B cell (primary cell): ENCODE measurements around the gene NMNAT2. TPM values are rescaled to one million over a fixed set of nuclear protein-coding genes. Genes with fewer than 3 reads are reported as not detected.

ENCODE experiments used
- ATAC-seq: fragments of 200-7000 bp; cut with Tn5 transposase; one replicate; pipeline ENCODE4 v1.10.0; 2021; ENCODE audit warnings: low read depth, mild to moderate bottlenecking, moderate number of reproducible peaks, moderate library complexity
- CTCF ChIA-PET: fragments of 350-600 bp; sonication (Branson Sonifier 250); formaldehyde crosslinking; loops from one replicate; lab custom pipeline; 2021; ENCODE audit warnings: antibody characterized with exemption, inconsistent platforms; lab: Charles Lee
- POLR2A ChIA-PET: fragments of 350-600 bp; sonication (Branson Sonifier 250); formaldehyde crosslinking; loops from one replicate; lab custom pipeline; 2021; ENCODE audit warnings: antibody characterized with exemption; lab: Charles Lee
- DNase-seq: peaks from one replicate; pipeline ENCODE4 v3.0.0; 2013
- H2AFZ ChIP-seq: 2 replicates; pipeline ENCODE4 v1.6.1; 2012; ENCODE audit warnings: mild to moderate bottlenecking, low read depth, low read length; ENCODE audit not compliant: insufficient read depth, poor library complexity, severe bottlenecking
- H3K27ac ChIP-seq, 2 donors: 1 replicate in 1 of 2; 2 replicates in 1 of 2; pipeline ENCODE4 v1.5.1; 2012 to 2013; ENCODE audit warnings: low read length in 2 of 2, mild to moderate bottlenecking in 2 of 2, moderate library complexity in 1 of 2
- H3K27me3 ChIP-seq, 4 experiments: fragments of 200-600 bp in 1 of 4; sonication (generic) in 1 of 4; replicated peaks in 1 of 4; 1 replicate in 2 of 4; 2 replicates in 2 of 4; pipeline versions ENCODE4 v1.6.1 to v1.7.0; 2013 to 2016; ENCODE audit warnings: low read length in 3 of 4, mild to moderate bottlenecking in 2 of 4, mixed read lengths in 1 of 4, moderate library complexity in 1 of 4; ENCODE audit not compliant: insufficient read depth in 4 of 4, control insufficient read depth in 3 of 4; ENCODE audit errors: control extremely low read depth in 1 of 4
- H3K36me3 ChIP-seq, 2 experiments: replicated peaks in 1 of 2; 1 replicate in 1 of 2; 2 replicates in 1 of 2; pipeline versions ENCODE4 v1.6.1 to v1.7.1; 2013; ENCODE audit warnings: low read length in 1 of 2; ENCODE audit not compliant: insufficient read depth in 2 of 2, control insufficient read depth in 1 of 2; ENCODE audit errors: control extremely low read depth in 1 of 2, extremely low read depth in 1 of 2
- H3K4me1 ChIP-seq, 2 donors: fragments of 200-600 bp in 1 of 2; sonication (generic) in 1 of 2; 1 replicate in 1 of 2; 2 replicates in 1 of 2; pipeline versions ENCODE4 v1.5.1 to v1.6.1; 2013 to 2017; ENCODE audit warnings: low read length in 2 of 2; ENCODE audit not compliant: control insufficient read depth in 2 of 2, insufficient read depth in 2 of 2
- H3K4me2 ChIP-seq: replicated peaks from 2 replicates; pipeline ENCODE3; 2012; ENCODE audit warnings: mild to moderate bottlenecking, low read depth, low read length; ENCODE audit not compliant: poor library complexity, severe bottlenecking
- H3K4me3 ChIP-seq, 5 experiments: fragments of 200-600 bp in 1 of 5; sonication (generic) in 1 of 5; 1 replicate in 3 of 5; 2 replicates in 2 of 5; pipeline versions ENCODE4 v1.5.1 to v1.7.0; 2011 to 2016; ENCODE audit warnings: low read length in 4 of 5, mild to moderate bottlenecking in 4 of 5, low read depth in 2 of 5, control low read depth in 1 of 5, moderate library complexity in 1 of 5; ENCODE audit not compliant: insufficient read depth in 1 of 5; ENCODE audit errors: control extremely low read depth in 1 of 5, extremely low read depth in 1 of 5
- H3K79me2 ChIP-seq: fragments of 200-600 bp; sonication (generic); one replicate; pipeline ENCODE4 v1.6.0; 2016; ENCODE audit warnings: low read length; ENCODE audit not compliant: control insufficient read depth, insufficient read depth
- H3K9ac ChIP-seq: fragments of 200-600 bp; sonication (generic); 2 replicates; pipeline ENCODE4 v1.6.1; 2017; ENCODE audit warnings: mild to moderate bottlenecking, low read length, moderate library complexity
- H3K9me3 ChIP-seq, 3 donors: one replicate each; pipeline versions ENCODE4 v1.6.1 to v1.7.1; 2013; ENCODE audit warnings: low read length in 2 of 3; ENCODE audit not compliant: control insufficient read depth in 2 of 3, insufficient read depth in 1 of 3; ENCODE audit errors: control extremely low read depth in 1 of 3
- H4K20me1 ChIP-seq: 2 replicates; pipeline ENCODE4 v1.6.0; 2012; ENCODE audit warnings: mild to moderate bottlenecking, low read length; ENCODE audit not compliant: insufficient read depth, control insufficient read depth, poor library complexity, severe bottlenecking
- H3K27ac Mint-ChIP-seq: one replicate; pipeline ENCODE4 v1.8.0; 2021; ENCODE audit warnings: mixed read lengths
- H3K27me3 Mint-ChIP-seq: one replicate; pipeline ENCODE4 v1.8.0; 2021; ENCODE audit warnings: mixed read lengths
- H3K4me1 Mint-ChIP-seq: one replicate; pipeline ENCODE4 v1.8.0; 2021; ENCODE audit warnings: mixed read lengths
- H3K4me3 Mint-ChIP-seq: one replicate; pipeline ENCODE4 v1.8.0; 2021; ENCODE audit warnings: mixed read lengths
- H3K9me3 Mint-ChIP-seq: one replicate; pipeline ENCODE4 v1.8.0; 2022; ENCODE audit warnings: mixed read lengths; ENCODE audit not compliant: insufficient read depth
- EZH2 ChIP-seq: IDR thresholded peaks from 2 replicates; pipeline ENCODE4 v1.6.1; 2012; ENCODE audit warnings: borderline replicate concordance, low read depth, mild to moderate bottlenecking, moderate library complexity, low read length; ENCODE audit not compliant: insufficient read depth, poor library complexity, severe bottlenecking
- WGBS: methylation state at CpG from one replicate; pipeline ENCODE4 v1.1.5; 2013; ENCODE audit warnings: missing lambda C conversion rate; ENCODE audit not compliant: insufficient coverage; 5-methylcytosine and 5-hydroxymethylcytosine counted together
- intact Hi-C: fragments of 100-400 bp; cut with micrococcal nuclease; formaldehyde crosslinking; loops from one replicate; pipeline ENCODE4 v1.10.0; 2022
- polyA plus RNA-seq: library from polyadenylated mRNA; depleted of rRNA; stranded (reverse); fragments of >200 nt; gene quantifications from 2 replicates; pipeline ENCODE4 v1.2.3, GENCODE V29; 2012
- total RNA-seq, 2 donors: library from RNA; stranded (reverse); fragments of 120-200 nt in 1 of 2; gene quantifications; 1 replicate in 1 of 2; 2 replicates in 1 of 2; pipeline versions ENCODE4 v1.2.3 to v1.2.4, GENCODE V29; 2013 to 2022
- TF ChIP-seq, protein P1 (sequence below): fragments of 200-600 bp; IDR thresholded peaks from one replicate; pipeline ENCODE4 v1.8.0; 2022; ENCODE audit warnings: antibody characterized with exemption, mild to moderate bottlenecking

NMNAT2 gene
- total and polyA plus RNA-seq, 2 donors (not counting 1 experiment from before 2014, with no cell fraction given), result not detected

DNA sequence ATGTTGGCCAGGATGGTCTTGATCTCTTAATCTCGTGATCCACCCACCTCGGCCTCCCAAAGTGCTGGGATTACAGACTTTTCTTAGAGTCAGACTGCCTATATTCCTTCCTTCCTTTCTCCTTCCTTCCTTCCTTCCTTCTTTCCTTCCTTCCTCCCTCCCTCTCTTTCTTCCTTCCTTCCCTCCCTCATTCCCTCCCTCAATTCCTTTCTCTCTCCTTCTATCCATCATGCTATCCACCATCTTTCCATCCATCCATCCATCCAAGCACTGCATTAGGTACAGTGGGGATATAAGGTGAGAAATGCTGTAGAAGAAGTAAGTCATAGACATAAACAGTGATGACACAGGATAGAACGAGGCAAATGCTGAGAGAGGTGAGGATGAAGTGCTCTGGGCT, 218.9 kb downstream of the NMNAT2 start:
- H3K4me2 ChIP-seq, result no peak overlapping the region
- WGBS, result 83% methylated on average over 3 of the region's 3 CpGs
- no peaks in the 10 kb centered on the region for H3K79me2 ChIP-seq
- no peak overlapping the region for H3K27ac Mint-ChIP-seq
- ChIA-PET POLR2A (no interaction called here), CTCF (no interaction called here)
- intact Hi-C loops, result no loop called here
- no peak for DNase-seq
- no peaks in the 10 kb centered on the region for H3K9me3 ChIP-seq
- H3K4me1 ChIP-seq, result no peaks in the 10 kb centered on the region
- H3K27me3 Mint-ChIP-seq, result peaks cover 36% of the 10 kb centered on the region
- H3K27ac ChIP-seq, result no peak overlapping the region
- H3K36me3 ChIP-seq, result no peaks in the 10 kb centered on the region
- no peak overlapping the region for H2AFZ ChIP-seq
- no peak overlapping the region for H3K4me3 ChIP-seq
- H4K20me1 ChIP-seq, result no peaks in the 10 kb centered on the region
- no peak for ATAC-seq
- H3K27me3 ChIP-seq, result peaks cover 0 to 5% (median 2%) of the 10 kb centered on the region in 4 experiments
- no peak overlapping the region for H3K4me3 Mint-ChIP-seq
- H3K9ac ChIP-seq, result no peak overlapping the region
- H3K9me3 Mint-ChIP-seq, result no peaks in the 10 kb centered on the region
- TF ChIP-seq, protein P1, sequence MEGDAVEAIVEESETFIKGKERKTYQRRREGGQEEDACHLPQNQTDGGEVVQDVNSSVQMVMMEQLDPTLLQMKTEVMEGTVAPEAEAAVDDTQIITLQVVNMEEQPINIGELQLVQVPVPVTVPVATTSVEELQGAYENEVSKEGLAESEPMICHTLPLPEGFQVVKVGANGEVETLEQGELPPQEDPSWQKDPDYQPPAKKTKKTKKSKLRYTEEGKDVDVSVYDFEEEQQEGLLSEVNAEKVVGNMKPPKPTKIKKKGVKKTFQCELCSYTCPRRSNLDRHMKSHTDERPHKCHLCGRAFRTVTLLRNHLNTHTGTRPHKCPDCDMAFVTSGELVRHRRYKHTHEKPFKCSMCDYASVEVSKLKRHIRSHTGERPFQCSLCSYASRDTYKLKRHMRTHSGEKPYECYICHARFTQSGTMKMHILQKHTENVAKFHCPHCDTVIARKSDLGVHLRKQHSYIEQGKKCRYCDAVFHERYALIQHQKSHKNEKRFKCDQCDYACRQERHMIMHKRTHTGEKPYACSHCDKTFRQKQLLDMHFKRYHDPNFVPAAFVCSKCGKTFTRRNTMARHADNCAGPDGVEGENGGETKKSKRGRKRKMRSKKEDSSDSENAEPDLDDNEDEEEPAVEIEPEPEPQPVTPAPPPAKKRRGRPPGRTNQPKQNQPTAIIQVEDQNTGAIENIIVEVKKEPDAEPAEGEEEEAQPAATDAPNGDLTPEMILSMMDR, result no peak
- TF ChIP-seq EZH2, result no peak
- H3K4me1 Mint-ChIP-seq, result peaks cover 2% of the 10 kb centered on the region

DNA sequence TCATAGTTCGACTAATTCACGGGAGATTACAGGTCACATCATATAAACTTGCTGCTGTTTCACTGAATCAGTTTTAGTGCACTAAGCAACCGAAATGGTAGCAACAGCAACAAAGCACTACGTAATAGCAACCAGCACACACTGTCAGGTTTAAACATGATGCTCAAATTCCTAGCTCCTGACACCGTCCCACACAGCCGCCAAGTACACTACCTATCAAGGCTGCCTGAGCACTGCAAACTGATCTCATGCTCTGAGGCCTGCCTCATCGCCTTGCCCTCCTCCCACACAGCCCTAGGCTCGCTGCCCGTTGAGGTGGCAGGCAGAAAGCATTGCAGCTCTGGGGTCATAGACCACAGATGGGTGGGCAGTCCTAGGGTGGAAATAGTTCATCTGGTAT, 219.7 kb downstream of the NMNAT2 start:
- Histone ChIP-seq H4K20me1 (no peaks in the 10 kb centered on the region), H3K9me3 (no peaks in the 10 kb centered on the region), H3K4me2 (no peak overlapping the region), H3K79me2 (no peaks in the 10 kb centered on the region), H3K9ac (no peak overlapping the region), H3K36me3 (no peaks in the 10 kb centered on the region), H3K27ac (no peak overlapping the region), H3K4me1 (no peaks in the 10 kb centered on the region), H3K27me3 (peaks cover 0 to 5% (median 2%) of the 10 kb centered on the region in 4 experiments), H3K4me3 (no peak overlapping the region), H2AFZ (no peak overlapping the region)
- Mint-ChIP-seq H3K4me3 (no peak overlapping the region), H3K27ac (no peak overlapping the region), H3K9me3 (no peaks in the 10 kb centered on the region), H3K4me1 (peaks cover 2% of the 10 kb centered on the region), H3K27me3 (peaks cover 36% of the 10 kb centered on the region)
- WGBS, result 100% methylated on average over 5 of the region's 9 CpGs
- ChIA-PET POLR2A (no interaction called here), CTCF (no interaction called here)
- no peak for ATAC-seq
- DNase-seq, result no peak
- intact Hi-C loops, result no loop called here
- no peak for TF ChIP-seq EZH2
- TF ChIP-seq, protein P1, result no peak

Other genes with a start within 250 kb of the NMNAT2 start
- 0.10 TPM in 1 of 2 replicates, not detected in the other for gene LAMC2, start 232.1 kb downstream of the NMNAT2 start, total RNA-seq
- gene LAMC2, start 232.1 kb downstream of the NMNAT2 start, polyA plus RNA-seq, result not detected in 2 replicates
- 69.1 and 73.3 TPM in 2 replicates for gene SMG7, start 54.1 kb upstream of the NMNAT2 start, total RNA-seq
- 20.8 and 28.7 TPM in 2 replicates for gene SMG7, start 54.1 kb upstream of the NMNAT2 start, polyA plus RNA-seq
- gene NCF2, start 172.1 kb upstream of the NMNAT2 start, total RNA-seq, result 10.5 and 10.7 TPM in 2 replicates
- gene NCF2, start 172.1 kb upstream of the NMNAT2 start, polyA plus RNA-seq, result 9.9 and 10.9 TPM in 2 replicates
- 91.9 and 103 TPM in 2 replicates for gene ARPC5, start 217.4 kb upstream of the NMNAT2 start, total RNA-seq
- 22.9 and 28.3 TPM in 2 replicates for gene ARPC5, start 217.4 kb upstream of the NMNAT2 start, polyA plus RNA-seq
- gene APOBEC4, start 234.9 kb upstream of the NMNAT2 start, total RNA-seq, result not detected in 2 replicates
- not detected in 2 replicates for gene APOBEC4, start 234.9 kb upstream of the NMNAT2 start, polyA plus RNA-seq